HEK293 (cell line): ENCODE data around the gene CLINT1.

Experiments used
- ZNF184 ChIP-seq: fragments of 450-650 bp; IDR thresholded peaks from 2 replicates; pipeline ENCODE4 v1.5.1; 2018; ENCODE audit warnings: missing biosample characterization, mild to moderate bottlenecking, missing genetic modification characterization
- ZNF311 ChIP-seq: fragments of 450-650 bp; formaldehyde crosslinking; IDR thresholded peaks from 2 replicates; pipeline ENCODE4 v1.5.1; 2017; ENCODE audit warnings: missing biosample characterization, missing genetic modification characterization, borderline replicate concordance
- ZNF776 ChIP-seq: fragments of 450-650 bp; formaldehyde crosslinking; IDR thresholded peaks from 2 replicates; pipeline ENCODE4 v1.5.0; 2017; ENCODE audit warnings: missing biosample characterization, missing genetic modification characterization, borderline replicate concordance
- TF ChIP-seq, protein P1 (sequence below): fragments of 450-650 bp; formaldehyde crosslinking; IDR thresholded peaks from 2 replicates; pipeline ENCODE4 v1.5.1; 2016; ENCODE audit warnings: missing biosample characterization, missing genetic modification characterization
- TF ChIP-seq, protein P2 (sequence below): fragments of 450-650 bp; formaldehyde crosslinking; conservative IDR thresholded peaks from 2 replicates; pipeline ENCODE4 v1.5.1; 2016; ENCODE audit warnings: low read depth, missing biosample characterization, missing genetic modification characterization

- TF ChIP-seq, protein P1, sequence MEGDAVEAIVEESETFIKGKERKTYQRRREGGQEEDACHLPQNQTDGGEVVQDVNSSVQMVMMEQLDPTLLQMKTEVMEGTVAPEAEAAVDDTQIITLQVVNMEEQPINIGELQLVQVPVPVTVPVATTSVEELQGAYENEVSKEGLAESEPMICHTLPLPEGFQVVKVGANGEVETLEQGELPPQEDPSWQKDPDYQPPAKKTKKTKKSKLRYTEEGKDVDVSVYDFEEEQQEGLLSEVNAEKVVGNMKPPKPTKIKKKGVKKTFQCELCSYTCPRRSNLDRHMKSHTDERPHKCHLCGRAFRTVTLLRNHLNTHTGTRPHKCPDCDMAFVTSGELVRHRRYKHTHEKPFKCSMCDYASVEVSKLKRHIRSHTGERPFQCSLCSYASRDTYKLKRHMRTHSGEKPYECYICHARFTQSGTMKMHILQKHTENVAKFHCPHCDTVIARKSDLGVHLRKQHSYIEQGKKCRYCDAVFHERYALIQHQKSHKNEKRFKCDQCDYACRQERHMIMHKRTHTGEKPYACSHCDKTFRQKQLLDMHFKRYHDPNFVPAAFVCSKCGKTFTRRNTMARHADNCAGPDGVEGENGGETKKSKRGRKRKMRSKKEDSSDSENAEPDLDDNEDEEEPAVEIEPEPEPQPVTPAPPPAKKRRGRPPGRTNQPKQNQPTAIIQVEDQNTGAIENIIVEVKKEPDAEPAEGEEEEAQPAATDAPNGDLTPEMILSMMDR (tag by site-specific recombination), result no peak
- TF ChIP-seq, protein P2, sequence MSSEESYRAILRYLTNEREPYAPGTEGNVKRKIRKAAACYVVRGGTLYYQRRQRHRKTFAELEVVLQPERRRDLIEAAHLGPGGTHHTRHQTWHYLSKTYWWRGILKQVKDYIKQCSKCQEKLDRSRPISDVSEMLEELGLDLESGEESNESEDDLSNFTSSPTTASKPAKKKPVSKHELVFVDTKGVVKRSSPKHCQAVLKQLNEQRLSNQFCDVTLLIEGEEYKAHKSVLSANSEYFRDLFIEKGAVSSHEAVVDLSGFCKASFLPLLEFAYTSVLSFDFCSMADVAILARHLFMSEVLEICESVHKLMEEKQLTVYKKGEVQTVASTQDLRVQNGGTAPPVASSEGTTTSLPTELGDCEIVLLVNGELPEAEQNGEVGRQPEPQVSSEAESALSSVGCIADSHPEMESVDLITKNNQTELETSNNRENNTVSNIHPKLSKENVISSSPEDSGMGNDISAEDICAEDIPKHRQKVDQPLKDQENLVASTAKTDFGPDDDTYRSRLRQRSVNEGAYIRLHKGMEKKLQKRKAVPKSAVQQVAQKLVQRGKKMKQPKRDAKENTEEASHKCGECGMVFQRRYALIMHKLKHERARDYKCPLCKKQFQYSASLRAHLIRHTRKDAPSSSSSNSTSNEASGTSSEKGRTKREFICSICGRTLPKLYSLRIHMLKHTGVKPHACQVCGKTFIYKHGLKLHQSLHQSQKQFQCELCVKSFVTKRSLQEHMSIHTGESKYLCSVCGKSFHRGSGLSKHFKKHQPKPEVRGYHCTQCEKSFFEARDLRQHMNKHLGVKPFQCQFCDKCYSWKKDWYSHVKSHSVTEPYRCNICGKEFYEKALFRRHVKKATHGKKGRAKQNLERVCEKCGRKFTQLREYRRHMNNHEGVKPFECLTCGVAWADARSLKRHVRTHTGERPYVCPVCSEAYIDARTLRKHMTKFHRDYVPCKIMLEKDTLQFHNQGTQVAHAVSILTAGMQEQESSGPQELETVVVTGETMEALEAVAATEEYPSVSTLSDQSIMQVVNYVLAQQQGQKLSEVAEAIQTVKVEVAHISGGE (tag by site-specific recombination), result no peak
- TF ChIP-seq ZNF311 (tag by site-specific recombination), result no peak
- no peak for TF ChIP-seq ZNF184 (tag by site-specific recombination)
- no peak for TF ChIP-seq ZNF776 (tag by site-specific recombination)
Measured at GRCh38 chr5:157890836-157891597, 32.1 kb upstream of the CLINT1 start.
